Kidney (tissue), 14 donors: ENCODE data around the gene AANAT. TPM values are rescaled to one million over a fixed set of nuclear protein-coding genes. Genes with fewer than 3 reads are reported as not detected.
A peak's percentile ranks its signal among the peaks of the same experiment; 100 is the strongest.

Experiments
- DNase-seq, 5 donors: peaks; one replicate each; pipeline ENCODE4 v3.0.0-alpha.2; 2013 to 2020
- FAIRE-seq: peaks from 2 replicates; lab custom pipeline; 2012; peaks lifted over from hg19 to GRCh38; lab: Jason Lieb, UNC
- H3K27ac ChIP-seq, 2 donors: one replicate each; pipeline ENCODE4 v1.7.0; 2013; ENCODE audit warnings: low read depth in 2 of 2, low read length in 2 of 2, inconsistent platforms in 1 of 2
- H3K27me3 ChIP-seq: one replicate; pipeline ENCODE4 v1.7.1; 2013; ENCODE audit warnings: low read length, inconsistent platforms; ENCODE audit not compliant: control insufficient read depth, insufficient read depth
- H3K36me3 ChIP-seq, 3 donors: one replicate each; pipeline versions ENCODE4 v1.7.0 to v1.7.1; 2013; ENCODE audit warnings: low read length in 3 of 3, control low read depth in 1 of 3, inconsistent platforms in 1 of 3; ENCODE audit not compliant: insufficient read depth in 3 of 3, control insufficient read depth in 2 of 3
- H3K4me1 ChIP-seq, 3 donors: one replicate each; pipeline versions ENCODE4 v1.7.0 to v1.7.1; 2013; ENCODE audit warnings: low read length in 3 of 3, inconsistent platforms in 1 of 3, low read depth in 1 of 3; ENCODE audit not compliant: control insufficient read depth in 2 of 3, insufficient read depth in 2 of 3
- H3K4me3 ChIP-seq, 3 donors: one replicate each; pipeline versions ENCODE4 v1.7.0 to v1.8.1; 2013; ENCODE audit warnings: low read length in 3 of 3, control low read depth in 1 of 3, inconsistent platforms in 1 of 3
- H3K9ac ChIP-seq, 3 donors: one replicate each; pipeline versions ENCODE4 v1.7.0 to v1.7.1; 2013; ENCODE audit warnings: low read length in 3 of 3, control low read depth in 1 of 3, inconsistent platforms in 1 of 3
- H3K9me3 ChIP-seq, 3 donors: one replicate each; pipeline versions ENCODE4 v1.7.0 to v1.7.1; 2013; ENCODE audit warnings: low read length in 3 of 3, control low read depth in 1 of 3, inconsistent platforms in 1 of 3; ENCODE audit not compliant: control insufficient read depth in 2 of 3, insufficient read depth in 1 of 3
- intact Hi-C: fragments of 100-400 bp; cut with DNase I; formaldehyde crosslinking; loops from one replicate; pipeline ENCODE4 v1.11.1; 2022
- polyA plus RNA-seq: library from polyadenylated mRNA; stranded (reverse); fragments of 350-450 nt; fragmentation: Illumina TruSeq; extraction: RNeasy Lipid Tissue Mini Kit (QIAGEN cat#74804); gene quantifications from one replicate; pipeline ENCODE4 v1.2.3, GENCODE V29; 2014; ENCODE audit warnings: low read depth, low replicate concordance; ENCODE audit not compliant: insufficient read depth
- total RNA-seq: library from RNA; stranded (reverse); fragmentation: NEBNext Ultra II Directional; extraction: Animal tissue kit (Norgen Biotek cat#: 25700); gene quantifications from one replicate; pipeline ENCODE4 v1.2.1, GENCODE V29; 2021
- TF ChIP-seq, protein P1 (sequence below): IDR thresholded peaks from 3 replicates; pipeline ENCODE4 v1.5.1; 2012; ENCODE audit warnings: mild to moderate bottlenecking, moderate library complexity, borderline replicate concordance; ENCODE audit not compliant: insufficient read depth; ENCODE audit errors: extremely low read depth
- donor health status: control.
- donor health status: control.
- donor health status: control.
- donor health status: control.
- donor health status: control.
- donor health status: DM: yes; HTN: yes; CAD: no.
- donor health status: Normal renal cell carcinoma (clear cell type).

The AANAT gene
- total and polyA plus RNA-seq, 2 donors from 2014 or later: not detected

DNA sequence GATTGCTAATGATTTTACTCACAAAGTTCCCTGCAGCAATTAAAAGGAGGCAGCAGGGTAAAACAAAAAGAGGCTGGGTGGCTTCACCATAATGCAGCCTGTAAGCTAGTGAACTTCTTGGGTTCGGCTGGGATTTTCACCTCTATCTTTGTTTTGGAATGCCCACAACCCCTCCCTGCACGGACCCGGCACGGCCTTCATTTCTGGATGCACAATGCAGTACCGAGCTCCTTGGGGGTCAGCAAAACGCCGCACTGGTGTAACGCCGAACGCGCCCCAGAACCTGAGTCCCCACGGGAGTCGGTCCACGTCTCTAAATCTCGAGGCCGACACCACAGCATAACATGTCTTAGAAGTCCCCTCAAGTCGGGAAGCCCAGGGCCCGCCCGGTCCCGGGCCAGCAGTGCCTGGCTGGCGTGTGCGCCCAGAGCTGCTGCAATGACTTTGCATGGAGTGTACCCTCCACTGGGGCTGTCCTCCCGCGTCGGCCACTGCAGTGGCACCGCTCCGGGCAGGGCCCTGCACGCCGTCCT, 15.2 kb upstream of the AANAT start:
- TF ChIP-seq, protein P1, sequence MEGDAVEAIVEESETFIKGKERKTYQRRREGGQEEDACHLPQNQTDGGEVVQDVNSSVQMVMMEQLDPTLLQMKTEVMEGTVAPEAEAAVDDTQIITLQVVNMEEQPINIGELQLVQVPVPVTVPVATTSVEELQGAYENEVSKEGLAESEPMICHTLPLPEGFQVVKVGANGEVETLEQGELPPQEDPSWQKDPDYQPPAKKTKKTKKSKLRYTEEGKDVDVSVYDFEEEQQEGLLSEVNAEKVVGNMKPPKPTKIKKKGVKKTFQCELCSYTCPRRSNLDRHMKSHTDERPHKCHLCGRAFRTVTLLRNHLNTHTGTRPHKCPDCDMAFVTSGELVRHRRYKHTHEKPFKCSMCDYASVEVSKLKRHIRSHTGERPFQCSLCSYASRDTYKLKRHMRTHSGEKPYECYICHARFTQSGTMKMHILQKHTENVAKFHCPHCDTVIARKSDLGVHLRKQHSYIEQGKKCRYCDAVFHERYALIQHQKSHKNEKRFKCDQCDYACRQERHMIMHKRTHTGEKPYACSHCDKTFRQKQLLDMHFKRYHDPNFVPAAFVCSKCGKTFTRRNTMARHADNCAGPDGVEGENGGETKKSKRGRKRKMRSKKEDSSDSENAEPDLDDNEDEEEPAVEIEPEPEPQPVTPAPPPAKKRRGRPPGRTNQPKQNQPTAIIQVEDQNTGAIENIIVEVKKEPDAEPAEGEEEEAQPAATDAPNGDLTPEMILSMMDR: no peak
- Histone ChIP-seq H3K27ac (no peak overlapping the region), H3K27me3 (no peaks in the 10 kb centered on the region), H3K4me1 (peaks cover 0 to 11% (median 10%) of the 10 kb centered on the region in 3 donors), H3K36me3 (no peaks in the 10 kb centered on the region), H3K9ac (peak overlapping the region in 2 of 3 donors; percentile 46 to 48), H3K9me3 (no peaks in the 10 kb centered on the region), H3K4me3 (peak overlapping the region; percentile 48 to 66 (median 52))
- DNase-seq (peak in 2 of 5 donors; percentile 23 to 54), FAIRE-seq (no peak)
- intact Hi-C loops: no loop called here

DNA sequence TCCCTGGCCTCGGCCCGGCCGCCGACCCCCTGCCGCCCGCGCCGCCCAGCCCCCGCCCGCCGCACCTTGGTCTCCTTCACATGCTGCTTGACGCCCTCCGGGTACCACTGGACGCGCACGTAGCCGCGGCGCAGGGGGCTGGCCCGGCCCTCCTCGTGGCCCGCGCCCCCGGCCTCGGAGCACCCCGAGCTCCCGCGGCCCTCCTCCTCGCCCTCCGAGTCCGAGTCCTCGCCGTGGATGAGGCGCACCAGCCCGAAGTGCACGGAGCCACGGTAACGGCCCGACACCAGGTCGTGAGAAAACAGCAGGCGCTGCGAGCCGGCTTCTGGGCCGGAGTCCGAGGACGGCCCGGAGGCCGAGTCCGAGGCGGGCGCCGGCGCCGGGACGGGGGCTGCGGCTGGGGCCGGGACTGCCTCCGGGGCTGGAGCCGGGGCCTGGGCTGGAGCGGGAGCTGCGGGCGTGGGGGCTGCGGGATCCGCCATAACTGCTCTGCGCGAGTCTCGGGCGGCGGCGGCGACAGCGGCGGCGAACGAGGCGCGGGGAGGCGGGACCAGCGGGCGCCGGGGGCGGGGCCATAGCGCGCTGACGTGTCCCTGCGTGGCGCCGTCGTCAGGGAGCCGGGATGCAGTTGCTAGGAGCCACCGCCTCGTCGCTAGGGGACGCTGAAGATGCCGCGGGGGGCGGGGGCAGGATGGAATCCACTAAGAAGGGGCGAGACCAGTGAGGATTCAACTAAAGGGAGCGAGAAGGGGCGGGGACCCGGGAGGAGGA, 14.6 kb upstream of the AANAT start, which contains the start of gene UBE2O:
TSS of gene UBE2O (minus strand) at position 493 of the 771 bp plus-strand sequence. CDS start at position 482, 11 bp downstream.
- no peaks in the 10 kb centered on the region for H3K27me3 ChIP-seq
- H3K9me3 ChIP-seq: no peaks in the 10 kb centered on the region
- peaks cover 0 to 11% (median 10%) of the 10 kb centered on the region in 3 donors for H3K4me1 ChIP-seq
- H3K36me3 ChIP-seq: no peaks in the 10 kb centered on the region
- intact Hi-C loops: no loop called here
- DNase-seq (peak; percentile 88 to 95 (median 93)), FAIRE-seq (no peak)
- H3K9ac ChIP-seq: peak within 1 kb of the TSS in 2 of 3 donors; percentile 46 to 48
- H3K27ac ChIP-seq: peak within 1 kb of the TSS in 1 of 2 donors; percentile 53
- TF ChIP-seq, protein P1: peak; percentile 42
- peak within 1 kb of the TSS; percentile 48 to 66 (median 56) for H3K4me3 ChIP-seq

DNA sequence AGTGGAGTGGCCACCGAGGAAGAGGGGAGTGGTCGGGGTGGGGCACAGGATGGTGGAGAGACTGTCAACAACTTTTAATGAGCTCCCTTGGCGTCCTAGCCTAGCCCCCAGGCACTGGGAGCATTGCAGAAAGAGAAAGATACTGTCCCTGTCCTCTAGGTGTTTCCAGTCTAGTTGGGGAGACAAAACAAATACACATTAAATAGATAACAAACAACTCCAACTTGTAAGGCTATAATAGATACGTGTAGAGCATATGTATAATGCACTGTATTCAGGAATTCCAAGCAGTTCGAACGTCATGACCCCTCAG, 14.0 kb upstream of the AANAT start:
- no peak overlapping the region for H3K9ac ChIP-seq
- intact Hi-C loops: no loop called here
- no peaks in the 10 kb centered on the region for H3K27me3 ChIP-seq
- DNase-seq (no peak), FAIRE-seq (no peak)
- H3K36me3 ChIP-seq: no peaks in the 10 kb centered on the region
- TF ChIP-seq, protein P1: no peak
- H3K4me1 ChIP-seq: peaks cover 0 to 10% (median 9%) of the 10 kb centered on the region in 3 donors
- H3K9me3 ChIP-seq: no peaks in the 10 kb centered on the region
- H3K27ac ChIP-seq: no peak overlapping the region
- H3K4me3 ChIP-seq: no peak overlapping the region
